Endodermal cell (in vitro differentiated cells): Measurements from ENCODE around the gene MTMR2. TPM values are rescaled to one million over a fixed set of nuclear protein-coding genes. Genes with fewer than 3 reads are reported as not detected.
"Not testable (repeated sequence)": the region's sequence is repeated elsewhere in the genome, so short reads cannot be mapped to it uniquely, and the experiment has no call there.

Experiments
- DNase-seq: peaks from one replicate; pipeline ENCODE4 v3.0.0-alpha.2; 2017
- H3K27ac ChIP-seq: 2 replicates; pipeline ENCODE4 v1.5.1; 2013; ENCODE audit warnings: mild to moderate bottlenecking, low read depth, low read length, moderate library complexity
- H3K27me3 ChIP-seq: 2 replicates; pipeline ENCODE4 v1.6.1; 2013; ENCODE audit warnings: mild to moderate bottlenecking, low read length, moderate library complexity; ENCODE audit not compliant: insufficient read depth, control insufficient read depth, poor library complexity, severe bottlenecking
- H3K36me3 ChIP-seq: 2 replicates; pipeline ENCODE4 v1.7.0; 2013; ENCODE audit warnings: mild to moderate bottlenecking, low read length, moderate library complexity; ENCODE audit not compliant: control insufficient read depth, insufficient read depth
- H3K4me1 ChIP-seq: one replicate; pipeline ENCODE4 v1.7.0; 2013; ENCODE audit warnings: low read length; ENCODE audit not compliant: control insufficient read depth, insufficient read depth
- H3K4me3 ChIP-seq: 2 replicates; pipeline ENCODE4 v1.5.1; 2013; ENCODE audit warnings: mild to moderate bottlenecking, low read length, moderate library complexity
- H3K9ac ChIP-seq: 2 replicates; pipeline ENCODE4 v1.6.1; 2013; ENCODE audit warnings: mild to moderate bottlenecking, low read length, moderate library complexity; ENCODE audit not compliant: poor library complexity, severe bottlenecking; ENCODE audit errors: extremely low read depth
- H3K9me3 ChIP-seq: 2 replicates; pipeline ENCODE4 v1.6.1; 2013; ENCODE audit warnings: mild to moderate bottlenecking, low read length, moderate library complexity; ENCODE audit not compliant: control insufficient read depth
- H3K27ac Mint-ChIP-seq: 2 replicates; pipeline ENCODE4 v1.8.0; 2020; ENCODE audit warnings: mixed read lengths
- H3K27me3 Mint-ChIP-seq: 2 replicates; pipeline ENCODE4 v1.8.0; 2021; ENCODE audit warnings: mild to moderate bottlenecking, mixed read lengths; ENCODE audit not compliant: insufficient read depth
- H3K36me3 Mint-ChIP-seq: 2 replicates; pipeline ENCODE4 v1.8.0; 2020; ENCODE audit warnings: low read depth, mixed read lengths
- H3K4me1 Mint-ChIP-seq: 2 replicates; pipeline ENCODE4 v1.8.0; 2020; ENCODE audit warnings: mixed read lengths
- H3K4me3 Mint-ChIP-seq: 2 replicates; pipeline ENCODE4 v1.8.0; 2020; ENCODE audit warnings: mild to moderate bottlenecking, moderate library complexity, mixed read lengths
- H3K9me3 Mint-ChIP-seq: 2 replicates; pipeline ENCODE4 v1.8.0; 2020; ENCODE audit warnings: mild to moderate bottlenecking, mixed read lengths
- WGBS, 2 experiments: methylation state at CpG; one replicate each; pipeline versions ENCODE4 v1.1.5 to v1.1.7; 2013; ENCODE audit warnings: missing lambda C conversion rate in 2 of 2, mixed read lengths in 1 of 2; ENCODE audit not compliant: insufficient coverage in 1 of 2, insufficient read length in 1 of 2; 5-methylcytosine and 5-hydroxymethylcytosine counted together
- total RNA-seq, 2 donors: library from RNA; stranded (reverse); fragmentation: NEBNext Ultra II Directional in 1 of 2; extraction: Animal tissue kit (Norgen Biotek cat#: 25700) in 1 of 2; gene quantifications; 2 replicates in 1 of 2; 3 replicates in 1 of 2; pipeline ENCODE4 v1.2.1, GENCODE V29; 2021
- TF ChIP-seq, protein P1 (sequence below): fragments of 200-600 bp; sonication (generic); conservative IDR thresholded peaks from 2 replicates; pipeline ENCODE4 v1.5.0; 2021; ENCODE audit warnings: antibody characterized with exemption, mild to moderate bottlenecking

The MTMR2 gene
- total RNA-seq, 2 donors from 2014 or later = 56.9 to 65.8 TPM

DNA sequence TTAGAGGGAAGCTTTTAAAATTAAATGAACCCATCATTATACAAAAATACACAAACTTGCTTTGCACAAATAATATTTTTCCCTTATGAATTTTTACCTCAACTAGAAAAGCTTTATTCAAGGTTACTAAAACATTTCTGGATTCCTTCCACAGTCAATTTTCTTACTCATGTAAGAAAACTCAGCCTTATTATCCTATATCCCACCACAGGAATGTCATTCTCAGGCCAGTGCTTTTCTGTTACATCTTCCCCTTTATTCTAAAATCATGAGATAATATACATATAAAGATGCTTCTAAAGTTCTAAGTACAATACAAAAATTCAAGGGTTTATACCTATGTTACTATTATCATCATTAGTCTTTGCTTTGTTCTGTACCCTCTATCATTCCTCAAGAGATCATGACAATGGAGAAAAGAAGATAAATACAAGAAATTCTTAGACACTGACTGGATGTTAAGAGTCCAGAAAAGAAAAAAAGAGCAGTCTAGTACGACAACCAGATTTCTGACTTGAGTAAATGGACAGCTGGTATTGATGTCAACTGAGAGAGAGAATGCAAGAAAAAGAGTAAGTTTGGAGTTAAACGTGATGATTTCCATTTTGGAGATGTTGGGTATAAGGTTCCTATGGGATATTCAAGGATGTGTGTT lies 60.3 kb downstream of the MTMR2 start:
- Histone ChIP-seq H3K9me3 (no peaks in the 10 kb centered on the region), H3K4me3 (no peak overlapping the region), H3K4me1 (no peaks in the 10 kb centered on the region), H3K9ac (no peak overlapping the region), H3K27ac (no peak overlapping the region), H3K27me3 (no peaks in the 10 kb centered on the region), H3K36me3 (peaks cover 42% of the 10 kb centered on the region)
- Mint-ChIP-seq H3K4me3 (no peak overlapping the region), H3K27ac (no peak overlapping the region), H3K4me1 (peaks cover 2% of the 10 kb centered on the region), H3K27me3 (no peaks in the 10 kb centered on the region), H3K36me3 (peaks cover 20% of the 10 kb centered on the region), H3K9me3 (no peaks in the 10 kb centered on the region)
- TF ChIP-seq, protein P1, sequence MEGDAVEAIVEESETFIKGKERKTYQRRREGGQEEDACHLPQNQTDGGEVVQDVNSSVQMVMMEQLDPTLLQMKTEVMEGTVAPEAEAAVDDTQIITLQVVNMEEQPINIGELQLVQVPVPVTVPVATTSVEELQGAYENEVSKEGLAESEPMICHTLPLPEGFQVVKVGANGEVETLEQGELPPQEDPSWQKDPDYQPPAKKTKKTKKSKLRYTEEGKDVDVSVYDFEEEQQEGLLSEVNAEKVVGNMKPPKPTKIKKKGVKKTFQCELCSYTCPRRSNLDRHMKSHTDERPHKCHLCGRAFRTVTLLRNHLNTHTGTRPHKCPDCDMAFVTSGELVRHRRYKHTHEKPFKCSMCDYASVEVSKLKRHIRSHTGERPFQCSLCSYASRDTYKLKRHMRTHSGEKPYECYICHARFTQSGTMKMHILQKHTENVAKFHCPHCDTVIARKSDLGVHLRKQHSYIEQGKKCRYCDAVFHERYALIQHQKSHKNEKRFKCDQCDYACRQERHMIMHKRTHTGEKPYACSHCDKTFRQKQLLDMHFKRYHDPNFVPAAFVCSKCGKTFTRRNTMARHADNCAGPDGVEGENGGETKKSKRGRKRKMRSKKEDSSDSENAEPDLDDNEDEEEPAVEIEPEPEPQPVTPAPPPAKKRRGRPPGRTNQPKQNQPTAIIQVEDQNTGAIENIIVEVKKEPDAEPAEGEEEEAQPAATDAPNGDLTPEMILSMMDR = no peak
- no peak for DNase-seq
- 92% methylated on average over 2 of the region's 2 CpGs for WGBS, 2 experiments

DNA sequence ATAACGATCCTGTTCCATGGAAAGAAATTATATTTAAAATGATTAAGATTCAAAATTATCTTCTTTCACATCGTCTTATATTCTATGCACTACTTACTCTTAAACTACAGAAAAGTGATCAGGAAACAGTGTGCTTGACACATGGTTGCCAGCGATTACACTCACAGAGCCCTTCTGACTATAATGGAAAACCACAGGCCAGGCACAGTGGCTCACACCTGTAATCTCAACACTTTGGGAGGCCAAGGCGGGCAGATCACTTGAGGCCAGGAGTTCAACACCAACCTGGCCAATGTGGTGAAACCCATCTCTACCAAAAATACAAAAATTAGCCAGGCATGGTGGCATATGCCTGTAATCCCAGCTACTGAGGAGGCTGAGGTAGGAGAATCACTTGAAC lies 63.9 kb downstream of the MTMR2 start:
- not testable (repeated sequence) for H3K4me3 Mint-ChIP-seq, H3K9me3 Mint-ChIP-seq, H3K27ac ChIP-seq, H3K27me3 ChIP-seq, H3K27me3 Mint-ChIP-seq, H3K9ac ChIP-seq, H3K4me1 Mint-ChIP-seq, H3K4me1 ChIP-seq, H3K9me3 ChIP-seq, H3K4me3 ChIP-seq, DNase-seq, H3K27ac Mint-ChIP-seq
- H3K36me3 Mint-ChIP-seq = peaks cover 28% of the 10 kb centered on the region
- 91 to 92% methylated on average over 2 to 4 of the region's 4 CpGs for WGBS, 2 experiments
- peaks cover 67% of the 10 kb centered on the region for H3K36me3 ChIP-seq

DNA sequence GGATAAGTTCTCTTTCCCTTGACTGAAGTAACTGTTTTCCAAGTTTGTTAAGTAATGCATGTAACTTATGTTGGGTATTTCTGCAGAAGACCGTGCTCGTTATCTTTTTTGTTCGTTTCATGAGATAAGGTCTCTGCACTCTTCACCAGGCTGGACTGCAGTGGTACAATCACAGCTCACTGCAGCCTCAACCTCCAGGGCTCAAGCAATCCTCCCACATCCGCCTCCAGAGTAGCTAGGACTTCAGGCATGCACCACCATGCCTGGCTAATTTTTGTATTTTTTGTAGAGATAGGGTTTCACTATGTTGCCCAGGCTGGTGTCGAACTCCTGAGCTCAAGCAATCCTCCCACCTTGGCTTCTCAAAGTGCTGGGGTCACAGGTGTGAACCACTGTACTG lies 69.5 kb downstream of the MTMR2 start:
- WGBS, 2 experiments = 96 to 100% methylated on average over 3 to 5 of the region's 5 CpGs
- H3K9me3 Mint-ChIP-seq, H3K9me3 ChIP-seq, H3K4me3 Mint-ChIP-seq, H3K27ac ChIP-seq, H3K4me1 ChIP-seq, H3K27me3 ChIP-seq, H3K27ac Mint-ChIP-seq, DNase-seq, H3K4me3 ChIP-seq, H3K27me3 Mint-ChIP-seq, H3K9ac ChIP-seq: not testable (repeated sequence)
- Mint-ChIP-seq H3K4me1 (peaks cover 13% of the 10 kb centered on the region), H3K36me3 (peaks cover 31% of the 10 kb centered on the region)
- H3K36me3 ChIP-seq = peaks cover 51% of the 10 kb centered on the region

DNA sequence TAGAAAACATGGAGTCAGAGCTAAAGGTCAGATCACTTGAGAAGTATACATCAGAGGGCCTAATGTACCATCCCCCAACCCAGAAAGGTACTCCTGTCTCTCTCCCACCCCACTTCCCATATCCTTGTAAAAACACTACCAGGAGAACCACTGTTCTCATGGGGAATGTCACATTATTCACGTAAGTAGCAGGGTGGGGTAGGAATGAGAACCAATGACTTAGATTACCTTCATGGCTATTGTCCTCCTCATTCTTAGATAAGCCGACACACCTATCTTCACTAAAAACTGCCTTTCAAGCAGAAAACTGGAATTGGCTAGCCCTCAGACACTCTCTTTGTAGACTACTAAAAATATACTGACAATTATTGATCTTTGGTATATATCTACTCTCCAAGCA lies 70.0 kb downstream of the MTMR2 start:
- Mint-ChIP-seq H3K4me1 (peaks cover 13% of the 10 kb centered on the region), H3K4me3 (no peak overlapping the region), H3K27ac (no peak overlapping the region), H3K36me3 (peaks cover 31% of the 10 kb centered on the region), H3K27me3 (no peaks in the 10 kb centered on the region), H3K9me3 (no peaks in the 10 kb centered on the region)
- no peak overlapping the region for H3K9ac ChIP-seq
- H3K36me3 ChIP-seq = peaks cover 48% of the 10 kb centered on the region
- TF ChIP-seq, protein P1 = no peak
- no peak overlapping the region for H3K27ac ChIP-seq
- H3K4me3 ChIP-seq = no peak overlapping the region
- H3K4me1 ChIP-seq = no peaks in the 10 kb centered on the region
- DNase-seq = no peak
- 86 to 100% methylated on average over 1 of the region's 2 CpGs for WGBS, 2 experiments
- no peaks in the 10 kb centered on the region for H3K9me3 ChIP-seq
- no peaks in the 10 kb centered on the region for H3K27me3 ChIP-seq
